NCI-H1930 (cell line): ENCODE data around the gene RAD51AP2.

ENCODE experiments used
- DNase-seq, 2 experiments: peaks; one replicate each; lab custom pipeline; 2025; lab: John Stamatoyannopoulos, UW

RAD51AP2 gene

DNA sequence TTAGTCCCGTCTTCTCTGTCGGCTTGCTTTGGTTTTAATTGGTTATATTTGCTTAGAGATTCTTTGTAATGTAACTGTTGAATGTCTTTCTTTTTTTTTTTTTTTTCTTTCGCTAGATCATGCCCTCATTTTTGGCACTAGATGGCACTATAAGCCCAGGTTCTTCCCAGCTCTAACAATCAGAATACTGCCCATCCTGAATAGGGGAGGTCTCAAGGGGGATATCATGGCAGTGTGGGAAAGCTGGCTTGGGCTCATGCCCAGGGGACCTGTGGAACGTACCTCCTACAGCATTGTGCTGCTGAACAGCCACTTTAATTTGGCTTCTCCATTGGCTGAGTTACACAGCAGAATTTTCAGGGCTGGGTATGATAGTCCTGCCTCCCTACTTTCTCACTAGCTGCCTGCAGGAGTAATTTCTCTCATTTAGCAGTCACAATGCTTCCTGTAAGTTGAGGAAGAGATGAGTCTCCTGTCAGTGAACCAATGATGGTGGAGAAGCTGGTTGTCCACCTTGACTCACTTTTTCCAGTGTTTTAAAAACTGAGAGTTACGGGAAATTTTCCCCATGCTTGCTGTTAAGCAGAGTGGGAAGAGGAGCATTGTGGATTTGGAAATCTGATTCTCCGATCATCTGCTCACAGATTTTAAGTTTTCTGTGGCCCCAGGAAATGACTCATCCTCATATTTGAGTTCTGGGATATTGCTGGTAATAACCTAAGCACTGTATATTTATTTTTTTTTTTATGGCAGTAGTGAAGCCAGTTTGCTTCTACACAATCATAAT lies 47.2 kb downstream of the RAD51AP2 start:
- no peak for DNase-seq

DNA sequence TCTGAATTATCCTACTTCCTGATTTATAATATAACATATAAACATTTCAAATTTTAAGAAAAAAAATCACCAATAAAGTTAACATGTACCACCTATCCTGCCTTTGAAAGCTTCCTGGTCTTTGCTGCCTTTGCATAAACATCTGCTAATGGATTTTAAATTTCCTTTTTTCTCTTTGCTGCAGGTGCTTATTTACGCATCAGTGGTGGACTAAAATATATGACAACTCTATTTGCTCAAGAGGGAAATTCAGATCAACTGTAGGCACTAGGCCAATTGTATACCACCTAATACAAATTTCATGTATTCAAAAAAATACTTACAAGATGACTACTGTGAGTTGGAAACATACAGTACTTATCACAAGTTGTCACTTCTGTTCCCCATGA lies 57.2 kb downstream of the RAD51AP2 start:
- DNase-seq = no peak
